Spleen (tissue), 7 donors: ENCODE measurements around the gene A2ML1.
"Not testable (repeated sequence)": the region's sequence is repeated elsewhere in the genome, so short reads cannot be mapped to it uniquely, and the experiment has no call there.

Experiments
- POLR2AphosphoS5 ChIP-seq, 3 donors: sonication (generic); formaldehyde crosslinking; IDR thresholded peaks; one replicate each; pipeline ENCODE4 v1.5.1; 2017; ENCODE audit warnings: antibody characterized with exemption in 3 of 3
- TF ChIP-seq, protein P1 (sequence below), 11 experiments: fragments of 200-600 bp in 7 of 11; fragments of 450-650 bp in 4 of 11; sonication (generic) in 4 of 11; IDR thresholded peaks in 8 of 11; conservative IDR thresholded peaks in 3 of 11; 1 replicate in 7 of 11; 2 replicates in 4 of 11; pipeline versions ENCODE4 v1.4.0 to v1.8.0; 2016 to 2021; ENCODE audit warnings: antibody characterized with exemption in 11 of 11, inconsistent platforms in 4 of 11, mild to moderate bottlenecking in 1 of 11
- donor health status: DM: no; HTN: no; CAD: no; lungs with moderate emphysema.
- donor health status: DM: no; HTN: no; CAD: no.
- donor health status: DM: no; HTN: no; CAD: no.

DNA sequence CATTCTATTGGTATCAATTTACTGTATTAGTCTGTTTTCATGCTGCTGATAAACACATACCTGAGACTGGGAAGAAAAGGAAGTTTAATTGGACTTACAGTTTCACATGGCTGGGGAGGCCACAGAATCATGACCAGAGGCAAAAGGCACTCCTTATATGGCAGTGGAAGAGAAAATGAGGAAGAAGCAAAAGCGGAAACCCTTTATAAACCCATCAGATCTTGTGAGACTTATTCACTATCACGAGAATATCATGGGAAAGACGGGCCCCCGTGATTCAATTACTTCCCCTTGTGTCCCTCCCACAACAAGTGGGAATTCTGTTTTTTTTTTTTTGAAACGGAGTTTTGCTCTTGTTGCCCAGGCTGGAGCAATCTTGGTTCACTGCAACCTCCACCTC, 80.3 kb downstream of the A2ML1 start:
- TF ChIP-seq POLR2AphosphoS5 (IDR thresholded peaks at IDR 0.05), result not testable (repeated sequence)
- TF ChIP-seq, protein P1, sequence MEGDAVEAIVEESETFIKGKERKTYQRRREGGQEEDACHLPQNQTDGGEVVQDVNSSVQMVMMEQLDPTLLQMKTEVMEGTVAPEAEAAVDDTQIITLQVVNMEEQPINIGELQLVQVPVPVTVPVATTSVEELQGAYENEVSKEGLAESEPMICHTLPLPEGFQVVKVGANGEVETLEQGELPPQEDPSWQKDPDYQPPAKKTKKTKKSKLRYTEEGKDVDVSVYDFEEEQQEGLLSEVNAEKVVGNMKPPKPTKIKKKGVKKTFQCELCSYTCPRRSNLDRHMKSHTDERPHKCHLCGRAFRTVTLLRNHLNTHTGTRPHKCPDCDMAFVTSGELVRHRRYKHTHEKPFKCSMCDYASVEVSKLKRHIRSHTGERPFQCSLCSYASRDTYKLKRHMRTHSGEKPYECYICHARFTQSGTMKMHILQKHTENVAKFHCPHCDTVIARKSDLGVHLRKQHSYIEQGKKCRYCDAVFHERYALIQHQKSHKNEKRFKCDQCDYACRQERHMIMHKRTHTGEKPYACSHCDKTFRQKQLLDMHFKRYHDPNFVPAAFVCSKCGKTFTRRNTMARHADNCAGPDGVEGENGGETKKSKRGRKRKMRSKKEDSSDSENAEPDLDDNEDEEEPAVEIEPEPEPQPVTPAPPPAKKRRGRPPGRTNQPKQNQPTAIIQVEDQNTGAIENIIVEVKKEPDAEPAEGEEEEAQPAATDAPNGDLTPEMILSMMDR (IDR thresholded peaks at IDR 0.05 in 8 of 11, conservative IDR thresholded peaks at IDR 0.05 in 3 of 11), result not testable (repeated sequence)
